Mammary epithelial cell (primary cell): Measurements from ENCODE around the gene ZNF232.

Experiments used
- CTCF ChIP-seq, 2 donors: IDR thresholded peaks in 1 of 2; conservative IDR thresholded peaks in 1 of 2; 2 replicates each; pipeline ENCODE4 v1.5.1; 2011 to 2012; ENCODE audit warnings: inconsistent platforms in 2 of 2, low read length in 2 of 2, mild to moderate bottlenecking in 2 of 2, control low read depth in 1 of 2, low read depth in 1 of 2; ENCODE audit not compliant: insufficient read depth in 1 of 2; ENCODE audit errors: extremely low read depth in 1 of 2
- EZH2 ChIP-seq: IDR thresholded peaks from 2 replicates; pipeline ENCODE4 v1.6.1; 2012; ENCODE audit warnings: low read length, inconsistent platforms, borderline replicate concordance

- no peak for TF ChIP-seq CTCF (conservative IDR thresholded peaks at IDR 0.05 in 1 of 2, IDR thresholded peaks at IDR 0.05 in 1 of 2; ENCODE audit: extremely low read depth in 1 of 2, insufficient read depth in 1 of 2, low read depth in 1 of 2, low read length in 2 of 2)
- TF ChIP-seq EZH2: no peak
Observed at GRCh38 chr17:5110816-5111215, 862 bp downstream of the ZNF232 start.
